ENCODE results near the gene KCNMB2.

KCNMB2 gene

DNA sequence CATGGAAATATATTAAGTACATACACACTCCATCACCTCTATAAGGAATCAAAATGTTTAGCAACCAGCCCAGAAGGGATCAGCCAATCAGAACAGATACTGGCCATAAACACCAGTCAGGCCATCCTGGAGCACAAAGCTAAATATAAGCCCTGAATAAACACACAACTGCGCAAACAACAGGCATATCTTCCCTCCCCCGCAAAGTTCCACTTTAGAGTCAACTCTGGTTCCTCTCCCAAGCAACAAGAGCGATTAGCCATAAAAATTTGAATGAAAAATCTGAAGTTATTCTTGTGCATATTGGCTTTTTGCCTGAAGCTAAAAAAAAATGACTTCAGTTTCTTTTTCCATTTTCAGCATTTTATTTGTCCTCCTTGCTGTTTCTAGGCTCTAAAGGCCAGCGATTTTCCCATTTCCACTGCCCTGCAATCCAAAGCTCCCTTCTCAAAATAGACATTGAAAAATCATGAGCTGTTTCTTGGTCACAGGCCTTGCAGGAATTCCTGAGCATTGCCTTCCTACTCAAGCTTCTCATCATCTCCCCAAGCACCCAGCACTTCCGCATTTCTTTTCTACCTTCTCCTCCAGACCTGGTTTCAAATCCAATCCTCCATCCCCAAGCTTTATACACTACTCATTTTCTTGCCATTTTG, 287.5 kb downstream of the KCNMB2 start:
- TF ChIP-seq CTCF (conservative IDR thresholded peaks at IDR 0.05; ENCODE audit: low read length): no peak
- DNase-seq (ENCODE audit: low read depth): no peak
- no peak overlapping the region for H3K4me3 ChIP-seq (ENCODE audit: low read length)

DNA sequence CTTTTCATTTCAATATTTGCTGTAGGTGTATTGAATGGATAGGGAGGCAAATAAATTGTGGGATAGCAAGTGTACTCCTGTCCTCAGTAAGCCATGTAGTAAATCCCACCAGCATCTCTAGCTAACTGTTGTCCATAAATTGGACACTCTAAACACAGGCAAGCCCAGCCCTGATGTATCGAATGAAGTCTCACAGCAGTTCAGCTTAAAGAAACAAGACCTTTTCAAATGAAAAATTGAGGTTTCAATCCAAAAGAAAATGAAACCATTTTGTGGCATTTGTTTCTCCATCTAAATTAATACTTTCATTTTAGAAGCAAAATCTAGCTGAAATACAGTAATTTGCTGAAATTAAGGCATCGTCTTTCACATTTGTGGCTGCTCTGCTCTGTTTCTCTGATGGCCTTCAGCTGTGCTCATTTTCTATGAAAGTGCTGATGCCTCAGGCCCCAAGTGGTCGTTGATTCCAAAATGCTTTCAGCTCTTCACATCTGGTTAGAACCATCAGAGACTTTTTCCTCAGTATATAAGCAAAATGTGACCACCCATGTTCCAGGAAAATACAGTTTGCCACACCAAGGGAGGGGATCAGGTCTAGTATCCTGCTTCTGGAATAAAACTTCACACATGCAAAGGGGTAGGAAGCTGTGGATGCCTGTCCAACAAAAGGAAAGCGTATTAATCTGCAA, 290.3 kb downstream of the KCNMB2 start:
- DNase-seq (ENCODE audit: low read depth): no peak
- TF ChIP-seq CTCF (conservative IDR thresholded peaks at IDR 0.05; ENCODE audit: low read length): no peak

GRCh38 chr3:178827285-178827856, 291.1 kb downstream of the KCNMB2 start:
- TF ChIP-seq CTCF (conservative IDR thresholded peaks at IDR 0.05; ENCODE audit: low read length): no peak
- H3K4me3 ChIP-seq (ENCODE audit: low read length): no peak overlapping the region

More for the DNA sequence above, 290.3 kb downstream of the KCNMB2 start:
- no peak overlapping the region for H3K4me3 ChIP-seq (ENCODE audit: low read length)

GRCh38 chr3:178833695-178834094, 297.5 kb downstream of the KCNMB2 start:
- no peak for DNase-seq (ENCODE audit: low read depth)
- no peak overlapping the region for H3K4me3 ChIP-seq (ENCODE audit: low read length)
- TF ChIP-seq CTCF (conservative IDR thresholded peaks at IDR 0.05; ENCODE audit: low read length): no peak

More at GRCh38 chr3:178827285-178827856, 291.1 kb downstream of the KCNMB2 start:
- DNase-seq (ENCODE audit: low read depth): no peak

GRCh38 chr3:178835033-178835432, 298.8 kb downstream of the KCNMB2 start:
- no peak for DNase-seq (ENCODE audit: low read depth)
- no peak overlapping the region for H3K4me3 ChIP-seq (ENCODE audit: low read length)
- no peak for TF ChIP-seq CTCF (conservative IDR thresholded peaks at IDR 0.05; ENCODE audit: low read length)

DNA sequence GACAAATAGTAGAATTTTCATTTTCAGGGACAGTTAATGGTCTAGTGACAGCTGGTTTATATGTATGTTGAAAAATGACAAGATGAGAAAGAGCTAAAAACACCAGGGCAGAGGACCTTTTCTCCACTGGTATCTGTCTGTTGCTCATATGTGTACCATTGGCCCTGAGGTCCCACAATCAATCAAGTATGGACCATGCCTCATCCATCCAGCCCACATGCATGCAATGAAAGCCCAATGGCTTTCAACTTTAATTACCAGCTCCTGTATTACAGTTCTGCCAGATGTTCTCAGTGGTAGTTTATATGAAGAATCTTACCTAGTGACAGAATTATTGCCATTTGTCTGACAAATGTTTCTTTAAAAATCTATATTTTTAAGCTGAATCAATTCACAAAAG, 301.3 kb downstream of the KCNMB2 start:
- no peak overlapping the region for H3K4me3 ChIP-seq (ENCODE audit: low read length)
- DNase-seq (ENCODE audit: low read depth): no peak
- no peak for TF ChIP-seq CTCF (conservative IDR thresholded peaks at IDR 0.05; ENCODE audit: low read length)

GRCh38 chr3:178840586-178840985, 304.4 kb downstream of the KCNMB2 start:
- H3K4me3 ChIP-seq (ENCODE audit: low read length): no peak overlapping the region
- TF ChIP-seq CTCF (conservative IDR thresholded peaks at IDR 0.05; ENCODE audit: low read length): no peak
- no peak for DNase-seq (ENCODE audit: low read depth)
